Measurements from ENCODE around the gene DHX29.

DNA sequence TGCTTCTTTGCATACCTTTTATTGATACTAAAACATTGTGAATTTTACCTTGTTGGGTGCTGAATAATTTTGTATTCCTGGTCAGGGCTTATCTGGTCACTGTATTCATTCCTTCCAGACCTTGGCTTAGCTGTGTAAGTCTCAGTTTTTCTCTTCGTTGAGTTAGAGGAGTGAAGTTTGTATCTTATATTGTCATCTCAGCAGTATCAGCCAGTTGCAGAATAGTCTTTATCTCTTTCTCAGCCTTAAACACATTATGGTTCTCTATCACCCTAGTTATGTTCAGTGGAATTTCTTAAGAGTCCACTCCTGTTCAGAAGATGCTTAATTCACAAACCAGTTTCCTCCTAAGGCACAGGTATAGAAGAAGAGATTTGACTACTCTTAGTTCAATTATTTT is 25.5 kb upstream of the DHX29 start:
- no peak for TF ChIP-seq POLR2A (IDR thresholded peaks at IDR 0.05)
- TF ChIP-seq, protein P1, sequence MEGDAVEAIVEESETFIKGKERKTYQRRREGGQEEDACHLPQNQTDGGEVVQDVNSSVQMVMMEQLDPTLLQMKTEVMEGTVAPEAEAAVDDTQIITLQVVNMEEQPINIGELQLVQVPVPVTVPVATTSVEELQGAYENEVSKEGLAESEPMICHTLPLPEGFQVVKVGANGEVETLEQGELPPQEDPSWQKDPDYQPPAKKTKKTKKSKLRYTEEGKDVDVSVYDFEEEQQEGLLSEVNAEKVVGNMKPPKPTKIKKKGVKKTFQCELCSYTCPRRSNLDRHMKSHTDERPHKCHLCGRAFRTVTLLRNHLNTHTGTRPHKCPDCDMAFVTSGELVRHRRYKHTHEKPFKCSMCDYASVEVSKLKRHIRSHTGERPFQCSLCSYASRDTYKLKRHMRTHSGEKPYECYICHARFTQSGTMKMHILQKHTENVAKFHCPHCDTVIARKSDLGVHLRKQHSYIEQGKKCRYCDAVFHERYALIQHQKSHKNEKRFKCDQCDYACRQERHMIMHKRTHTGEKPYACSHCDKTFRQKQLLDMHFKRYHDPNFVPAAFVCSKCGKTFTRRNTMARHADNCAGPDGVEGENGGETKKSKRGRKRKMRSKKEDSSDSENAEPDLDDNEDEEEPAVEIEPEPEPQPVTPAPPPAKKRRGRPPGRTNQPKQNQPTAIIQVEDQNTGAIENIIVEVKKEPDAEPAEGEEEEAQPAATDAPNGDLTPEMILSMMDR (IDR thresholded peaks at IDR 0.05): no peak

Measured in thyroid gland (tissue), 4 donors.